ENCODE measurements around the gene DNAH3.

The DNAH3 gene

GRCh38 chr16:21076186-21076883 is 74.3 kb downstream of the DNAH3 start:
- POLR2A ChIA-PET (ENCODE audit: low non-redundant PET), result no interaction called here
- CTCF ChIA-PET, result interaction anchor here (1.5 kb wide), 1 partner anchor 226 kb away, joined by 7 read pairs; no protein-coding TSS in a partner anchor
- TF ChIP-seq CTCF (conservative IDR thresholded peaks at IDR 0.05; ENCODE audit: low read depth), result no peak
- H3K27ac ChIP-seq, result no peak overlapping the region
- no peak for DNase-seq (ENCODE audit: low spot score)

DNA sequence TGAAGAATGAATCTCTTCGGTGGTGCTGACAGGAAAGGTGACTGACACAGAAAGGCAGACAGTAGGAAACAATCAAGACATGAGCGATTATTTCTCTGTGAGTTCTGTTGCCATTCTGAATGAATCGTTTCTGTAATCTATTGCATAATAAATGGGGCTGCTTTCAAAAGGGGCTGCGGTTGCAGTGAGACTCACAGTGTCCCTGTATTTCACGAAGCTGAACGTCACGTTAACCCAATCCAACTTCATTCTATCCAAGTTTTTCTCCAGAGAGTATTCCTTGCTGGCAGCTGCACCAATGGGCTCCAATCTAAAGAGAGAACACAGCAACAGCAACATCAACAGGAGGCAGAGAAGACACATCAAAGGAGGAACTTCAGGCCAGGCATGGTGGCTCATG is 75.4 kb downstream of the DNAH3 start:
- H3K27ac ChIP-seq, result no peak overlapping the region
- TF ChIP-seq CTCF (conservative IDR thresholded peaks at IDR 0.05; ENCODE audit: low read depth), result no peak
- DNase-seq (ENCODE audit: low spot score), result no peak
- ChIA-PET CTCF (interaction anchor here (0.7 to 1.5 kb wide), 2 partner anchors 9 to 225 kb away, joined by 3 to 7 read pairs; no protein-coding TSS in a partner anchor), POLR2A (ENCODE audit: low non-redundant PET) (no interaction called here)

- no peak for DNase-seq (ENCODE audit: low spot score)
- POLR2A ChIA-PET (ENCODE audit: low non-redundant PET), result no interaction called here
- TF ChIP-seq CTCF (conservative IDR thresholded peaks at IDR 0.05; ENCODE audit: low read depth), result no peak
- CTCF ChIA-PET, result interaction anchor here (0.5 to 0.7 kb wide), 2 partner anchors 13 to 173 kb away, joined by 3 to 4 read pairs; no protein-coding TSS in a partner anchor
- H3K27ac ChIP-seq, result no peak overlapping the region
Measured at GRCh38 chr16:21072976-21073375, 77.7 kb downstream of the DNAH3 start.

DNA sequence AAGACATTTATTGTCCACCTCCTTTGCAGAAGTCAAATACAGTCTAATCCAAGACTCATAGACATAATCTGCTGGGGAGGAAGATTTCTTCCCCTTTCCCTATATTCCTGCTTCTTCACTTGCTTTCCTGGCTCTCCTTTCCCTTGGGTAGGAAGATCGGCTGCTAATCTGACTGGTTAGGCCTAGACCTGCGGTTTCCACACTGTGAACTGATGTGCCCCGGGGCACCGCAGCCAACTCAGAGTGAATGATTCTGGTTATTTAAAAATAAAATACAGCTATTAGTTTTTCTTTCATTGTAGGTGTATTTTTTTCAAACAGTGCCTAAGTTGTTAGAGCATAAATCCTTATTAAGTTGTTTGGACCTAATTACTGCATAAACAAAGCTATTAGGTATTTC is 78.9 kb downstream of the DNAH3 start:
- H3K27ac ChIP-seq, result no peak overlapping the region
- POLR2A ChIA-PET (ENCODE audit: low non-redundant PET), result no interaction called here
- CTCF ChIA-PET, result interaction anchor here (0.7 kb wide), 1 partner anchor 78 kb away, joined by 3 read pairs; no protein-coding TSS in a partner anchor
- DNase-seq (ENCODE audit: low spot score), result no peak
- no peak for TF ChIP-seq CTCF (conservative IDR thresholded peaks at IDR 0.05; ENCODE audit: low read depth)

DNA sequence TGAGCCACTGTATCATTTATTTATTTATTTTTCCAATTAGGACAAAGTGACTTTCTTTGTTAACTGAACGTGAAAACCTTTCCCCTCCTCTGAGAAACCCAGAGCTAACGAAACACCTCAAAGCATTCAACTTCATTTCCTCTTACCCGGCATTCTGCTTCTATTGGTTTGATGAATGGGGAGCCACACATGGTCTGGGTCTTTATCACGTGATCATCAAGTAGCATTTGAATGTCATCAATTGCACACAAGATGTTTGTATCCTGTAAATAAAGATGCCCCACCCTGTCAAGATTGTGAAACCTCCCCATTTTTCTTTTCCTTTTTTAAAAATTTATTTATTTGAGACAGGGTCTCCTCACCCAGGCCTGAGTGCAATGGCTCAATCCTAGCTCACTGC is 80.1 kb downstream of the DNAH3 start:
- CTCF ChIA-PET, result no interaction called here
- H3K27ac ChIP-seq, result no peak overlapping the region
- DNase-seq (ENCODE audit: low spot score), result no peak
- TF ChIP-seq CTCF (conservative IDR thresholded peaks at IDR 0.05; ENCODE audit: low read depth), result no peak
- POLR2A ChIA-PET (ENCODE audit: low non-redundant PET), result no interaction called here

DNA sequence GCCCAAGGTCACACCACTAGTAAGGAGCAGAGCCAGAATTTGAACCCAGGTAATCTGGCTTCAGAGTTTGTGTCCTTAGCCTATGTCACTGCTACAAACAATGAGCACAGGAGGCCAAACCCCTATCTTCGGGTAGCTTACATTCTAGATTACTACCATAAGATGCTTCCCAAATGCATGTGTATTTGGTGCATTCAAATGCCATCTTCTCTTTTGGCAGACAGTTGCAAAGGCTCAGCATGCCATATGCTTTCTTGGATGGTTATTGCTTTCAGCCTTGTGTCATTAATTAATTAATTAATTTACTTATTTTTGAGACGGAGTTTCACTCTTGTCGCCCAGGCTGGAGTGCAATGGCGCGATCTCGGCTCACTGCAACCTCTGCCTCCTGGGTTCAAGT is 80.7 kb downstream of the DNAH3 start:
- no peak for TF ChIP-seq CTCF (conservative IDR thresholded peaks at IDR 0.05; ENCODE audit: low read depth)
- POLR2A ChIA-PET (ENCODE audit: low non-redundant PET), result no interaction called here
- no peak for DNase-seq (ENCODE audit: low spot score)

More for the DNA sequence above, 80.7 kb downstream of the DNAH3 start:
- CTCF ChIA-PET, result interaction anchor here (0.8 kb wide), 1 partner anchor 411 kb away, joined by 3 read pairs; no protein-coding TSS in a partner anchor
- no peak overlapping the region for H3K27ac ChIP-seq
